BJ (cell line): ENCODE data around the gene SH3RF3. TPM values are rescaled to one million over a fixed set of nuclear protein-coding genes. Genes with fewer than 3 reads are reported as not detected.

Experiments
- CTCF ChIA-PET: fragments of 350-600 bp; formaldehyde crosslinking; extraction: SDS; loops from one replicate; lab custom pipeline; 2021; ENCODE audit warnings: antibody characterized with exemption, inconsistent platforms; lab: Yijun Ruan, JAX
- POLR2A ChIA-PET: fragments of 300-600 bp; sonication (Branson Sonifier 250); formaldehyde crosslinking; extraction: SDS; loops from one replicate; lab custom pipeline; 2021; ENCODE audit warnings: antibody characterized with exemption; lab: Charles Lee
- DNase-seq: peaks from one replicate; pipeline ENCODE4 v3.0.0-alpha.2; 2011; ENCODE audit warnings: low read depth
- H3K27me3 ChIP-seq: 2 replicates; pipeline ENCODE4 v1.6.0; 2011; ENCODE audit warnings: low read length; ENCODE audit not compliant: control insufficient read depth, insufficient read depth
- H3K36me3 ChIP-seq: 2 replicates; pipeline ENCODE4 v1.5.1; 2011; ENCODE audit warnings: low read length; ENCODE audit not compliant: control insufficient read depth, insufficient read depth
- H3K4me3 ChIP-seq: 2 replicates; pipeline ENCODE4 v1.5.1; 2011; ENCODE audit warnings: low read depth, mild to moderate bottlenecking, control low read depth, low read length
- polyA plus RNA-seq: library from polyadenylated mRNA; depleted of rRNA; stranded (reverse); fragments of >200 nt; gene quantifications from 2 replicates; pipeline ENCODE4 v1.2.3, GENCODE V29; 2011
- TF ChIP-seq, protein P1 (sequence below): IDR thresholded peaks from 2 replicates; pipeline ENCODE4 v1.5.1; 2011; ENCODE audit warnings: low read depth, mild to moderate bottlenecking, control low read depth, inconsistent platforms, low read length, moderate library complexity; ENCODE audit not compliant: insufficient read depth

The SH3RF3 gene
- polyA plus RNA-seq, 1 experiment = 3.6 TPM

DNA sequence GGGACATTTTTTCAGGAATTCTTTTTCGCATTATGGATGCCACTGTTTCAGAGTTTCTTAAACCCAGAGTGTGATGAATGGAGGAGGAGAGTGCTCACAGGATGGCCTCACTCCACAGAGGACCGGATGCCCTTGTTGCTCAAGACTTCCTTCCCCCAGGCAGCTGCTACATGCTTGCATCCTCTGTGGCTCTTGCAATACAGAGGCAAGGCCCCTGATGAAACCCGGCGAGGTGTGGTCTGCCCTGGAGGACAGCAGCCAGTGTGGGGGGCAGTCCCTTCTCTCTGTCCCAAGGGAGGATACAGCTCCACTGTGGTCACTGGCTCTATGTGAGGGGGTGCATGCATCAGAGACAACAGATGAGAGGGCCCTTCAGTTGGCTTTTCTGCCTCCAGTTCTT is 109.6 kb downstream of the SH3RF3 start:
- Histone ChIP-seq H3K4me3 (no peak overlapping the region), H3K27me3 (no peaks in the 10 kb centered on the region), H3K36me3 (no peaks in the 10 kb centered on the region)
- ChIA-PET POLR2A (no interaction called here), CTCF (interaction anchor here (0.8 to 1.2 kb wide), 2 partner anchors 32 to 67 kb away, joined by 3 read pairs; no protein-coding TSS in a partner anchor)
- TF ChIP-seq, protein P1, sequence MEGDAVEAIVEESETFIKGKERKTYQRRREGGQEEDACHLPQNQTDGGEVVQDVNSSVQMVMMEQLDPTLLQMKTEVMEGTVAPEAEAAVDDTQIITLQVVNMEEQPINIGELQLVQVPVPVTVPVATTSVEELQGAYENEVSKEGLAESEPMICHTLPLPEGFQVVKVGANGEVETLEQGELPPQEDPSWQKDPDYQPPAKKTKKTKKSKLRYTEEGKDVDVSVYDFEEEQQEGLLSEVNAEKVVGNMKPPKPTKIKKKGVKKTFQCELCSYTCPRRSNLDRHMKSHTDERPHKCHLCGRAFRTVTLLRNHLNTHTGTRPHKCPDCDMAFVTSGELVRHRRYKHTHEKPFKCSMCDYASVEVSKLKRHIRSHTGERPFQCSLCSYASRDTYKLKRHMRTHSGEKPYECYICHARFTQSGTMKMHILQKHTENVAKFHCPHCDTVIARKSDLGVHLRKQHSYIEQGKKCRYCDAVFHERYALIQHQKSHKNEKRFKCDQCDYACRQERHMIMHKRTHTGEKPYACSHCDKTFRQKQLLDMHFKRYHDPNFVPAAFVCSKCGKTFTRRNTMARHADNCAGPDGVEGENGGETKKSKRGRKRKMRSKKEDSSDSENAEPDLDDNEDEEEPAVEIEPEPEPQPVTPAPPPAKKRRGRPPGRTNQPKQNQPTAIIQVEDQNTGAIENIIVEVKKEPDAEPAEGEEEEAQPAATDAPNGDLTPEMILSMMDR = no peak
- DNase-seq = peak; percentile 64

DNA sequence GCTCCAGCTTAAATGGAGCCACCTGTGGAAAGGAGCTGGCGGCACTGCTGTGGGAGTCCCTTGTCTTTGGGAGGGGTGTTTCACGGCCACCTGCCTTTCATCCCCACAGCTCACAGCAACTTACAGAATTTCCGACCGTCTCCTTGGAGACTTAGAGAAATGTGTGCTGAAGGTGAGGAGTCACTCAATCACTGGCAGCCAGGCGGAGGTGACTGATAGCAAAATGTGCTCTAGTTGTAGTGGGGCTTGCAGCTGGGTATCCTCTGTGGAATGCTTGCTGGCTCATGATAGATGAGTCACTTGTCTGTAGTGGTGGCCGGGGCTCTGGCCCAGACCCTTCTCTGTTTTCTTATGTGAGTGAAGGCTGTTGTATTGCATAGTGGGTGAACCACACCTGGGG is 110.7 kb downstream of the SH3RF3 start:
- Histone ChIP-seq H3K27me3 (no peaks in the 10 kb centered on the region), H3K4me3 (no peak overlapping the region), H3K36me3 (no peaks in the 10 kb centered on the region)
- TF ChIP-seq, protein P1 = no peak
- ChIA-PET CTCF (interaction anchor here (0.6 kb wide), 1 partner anchor 52 kb away, joined by 3 read pairs; no protein-coding TSS in a partner anchor), POLR2A (interaction anchor here (0.6 kb wide), 1 partner anchor 455 kb away, joined by 3 read pairs; no protein-coding TSS in a partner anchor)
- no peak for DNase-seq

DNA sequence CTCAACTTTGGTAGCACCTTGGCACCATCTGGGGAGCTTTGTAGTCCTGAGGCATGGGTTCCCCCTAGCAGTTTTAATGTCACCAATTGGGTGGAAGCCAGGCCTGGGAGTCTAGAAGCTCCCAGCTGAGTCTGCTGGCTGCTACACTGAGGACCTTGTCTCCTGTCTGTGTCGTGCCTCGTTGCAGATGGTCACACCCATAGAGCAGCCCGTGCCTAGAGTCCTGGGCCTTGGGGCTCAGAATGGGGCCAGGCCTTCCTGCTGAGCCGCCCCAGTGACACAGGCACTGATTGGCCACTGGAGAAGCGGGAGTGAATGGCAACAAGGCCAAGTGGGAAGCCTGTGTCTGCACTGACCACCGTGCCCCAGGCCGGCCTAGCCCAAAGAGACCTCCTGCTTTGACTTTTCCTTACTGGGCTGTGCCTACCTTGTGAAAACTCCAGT is 113.2 kb downstream of the SH3RF3 start:
- POLR2A ChIA-PET = interaction anchor here (0.7 kb wide), 1 partner anchor 605 kb away, joined by 5 read pairs; no protein-coding TSS in a partner anchor
- TF ChIP-seq, protein P1 = no peak
- no peak for DNase-seq

DNA sequence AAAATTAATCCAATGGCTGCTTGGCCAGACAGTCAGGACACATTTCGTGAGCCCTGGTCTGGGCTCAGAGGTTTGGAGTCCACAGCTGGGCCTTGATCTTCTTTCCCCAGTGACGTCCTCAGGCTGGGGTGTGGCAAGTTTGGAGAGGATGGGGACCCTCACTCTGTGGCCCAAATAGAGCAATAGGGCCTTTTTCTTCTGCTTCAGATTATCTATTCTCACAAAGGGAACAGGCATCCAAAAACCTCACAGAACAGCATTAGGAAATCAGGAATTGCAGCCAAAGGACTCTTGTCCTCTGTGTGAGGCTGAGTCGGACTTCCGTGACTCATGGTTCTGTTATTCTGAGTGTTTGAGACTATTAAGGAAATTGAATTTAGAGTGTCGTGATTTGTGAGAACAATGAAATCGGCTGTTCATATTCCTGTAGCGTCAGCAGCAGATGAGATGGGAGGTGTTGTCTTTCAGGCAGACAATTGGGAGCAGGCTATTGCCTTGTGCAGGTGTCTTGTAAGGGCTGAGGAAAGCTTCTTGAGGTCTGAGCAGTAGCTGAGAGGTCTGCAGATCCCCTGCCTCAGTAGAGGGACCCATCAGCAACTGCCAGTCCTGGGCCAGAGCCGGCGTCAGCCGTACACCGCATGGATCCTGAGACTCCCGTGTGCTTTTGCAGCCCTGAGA is 113.8 kb downstream of the SH3RF3 start:
- Histone ChIP-seq H3K36me3 (no peaks in the 10 kb centered on the region), H3K27me3 (no peaks in the 10 kb centered on the region), H3K4me3 (no peak overlapping the region)
- POLR2A ChIA-PET = no interaction called here
- TF ChIP-seq, protein P1 = no peak
- CTCF ChIA-PET = interaction anchor here (1.7 to 2.3 kb wide), 2 partner anchors 10 to 267 kb away, joined by 5 to 6 read pairs; no protein-coding TSS in a partner anchor
- DNase-seq = peak; percentile 74

More for the DNA sequence above, 113.2 kb downstream of the SH3RF3 start:
- no peaks in the 10 kb centered on the region for H3K27me3 ChIP-seq
- H3K4me3 ChIP-seq = no peak overlapping the region
- no peaks in the 10 kb centered on the region for H3K36me3 ChIP-seq
- CTCF ChIA-PET = no interaction called here

DNA sequence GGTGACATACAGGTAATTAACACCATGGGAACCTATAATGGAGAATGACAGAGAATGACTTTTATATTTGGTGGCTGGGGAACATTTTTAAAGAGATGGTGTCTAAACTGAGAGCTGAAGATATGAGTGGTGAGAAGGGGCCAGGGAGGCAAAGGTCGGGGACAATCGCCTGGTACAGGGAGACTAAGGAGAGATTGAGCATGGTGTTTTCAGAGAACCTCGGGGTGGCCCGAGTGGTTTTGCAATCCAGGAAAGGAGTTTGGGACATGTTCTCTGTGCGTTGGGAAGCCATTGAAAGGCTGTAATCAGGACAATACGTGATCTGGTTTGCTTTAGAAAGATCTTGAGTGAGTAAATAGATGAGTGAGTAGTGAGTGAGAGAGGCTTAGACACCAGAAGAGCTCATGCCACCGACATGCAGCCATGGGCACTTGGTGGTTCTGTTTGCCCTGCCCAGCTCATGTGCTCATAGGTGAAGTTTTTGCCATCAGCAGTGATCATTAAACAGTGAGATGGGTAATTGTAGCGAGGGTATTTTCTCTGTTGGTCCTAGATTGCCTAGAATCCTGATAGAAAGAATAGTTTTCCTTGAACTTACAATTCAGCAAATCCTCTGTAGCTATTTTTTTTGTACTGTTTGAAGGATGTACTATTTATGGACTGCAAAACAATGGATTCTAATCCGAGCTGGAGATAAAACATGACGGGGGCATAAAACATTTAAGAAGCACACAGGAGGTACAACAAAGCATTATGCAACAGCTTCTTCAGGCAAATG is 114.7 kb downstream of the SH3RF3 start:
- Histone ChIP-seq H3K27me3 (no peaks in the 10 kb centered on the region), H3K36me3 (no peaks in the 10 kb centered on the region), H3K4me3 (no peak overlapping the region)
- CTCF ChIA-PET = interaction anchor here (0.9 to 2.3 kb wide), 4 partner anchors 9 to 266 kb away, joined by 3 to 6 read pairs (median 4); no protein-coding TSS in a partner anchor
- TF ChIP-seq, protein P1 = no peak
- DNase-seq = no peak
- POLR2A ChIA-PET = no interaction called here
